IPS-NIHi7 (cell line): Measurements from ENCODE around the gene SLIT1.

Experiments
- DNase-seq: peaks from one replicate; pipeline ENCODE4 v3.0.0; 2012; ENCODE audit warnings: mixed read lengths; ENCODE audit errors: extremely low spot score

SLIT1 gene

GRCh38 chr10:96973809-96974747 is 211.7 kb downstream of the SLIT1 start:
- DNase-seq, result no peak

DNA sequence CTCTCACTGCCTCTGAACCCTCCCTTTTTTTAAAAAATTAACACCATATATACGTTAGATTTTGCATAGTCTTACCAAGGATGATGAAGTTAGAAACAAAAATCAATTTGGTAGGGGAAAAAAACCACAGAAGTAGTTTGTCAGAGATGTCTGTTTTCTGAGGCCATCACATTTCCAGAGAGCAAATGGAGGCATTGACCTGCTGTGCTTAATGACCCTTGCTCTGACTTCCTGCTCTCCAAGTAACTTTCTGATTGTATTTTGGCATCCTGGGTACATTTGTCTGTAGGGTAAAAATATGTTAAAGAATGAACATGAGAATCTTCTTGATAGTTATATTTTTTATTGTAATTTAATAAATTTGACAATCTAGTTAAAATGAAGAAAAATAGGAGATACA is 213.5 kb downstream of the SLIT1 start:
- no peak for DNase-seq

DNA sequence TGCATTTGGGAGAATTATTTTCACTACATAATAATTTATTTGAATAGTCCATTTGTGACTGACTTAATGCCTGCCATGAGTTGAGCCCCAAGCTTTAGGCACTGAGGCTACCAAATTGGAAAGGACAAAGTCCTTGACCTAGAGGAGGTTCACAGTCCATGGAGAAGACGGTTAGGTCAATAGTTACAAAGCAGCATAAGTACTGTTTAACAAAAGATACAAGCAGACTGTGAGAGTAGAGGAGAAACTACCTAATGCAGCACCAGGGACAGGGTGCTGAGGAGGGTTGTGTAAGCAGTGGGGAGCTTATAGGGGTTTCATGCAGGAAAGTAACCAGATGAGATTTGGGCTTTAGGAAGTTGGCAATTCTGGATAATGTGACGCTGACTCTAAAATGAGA is 214.4 kb downstream of the SLIT1 start:
- no peak for DNase-seq

DNA sequence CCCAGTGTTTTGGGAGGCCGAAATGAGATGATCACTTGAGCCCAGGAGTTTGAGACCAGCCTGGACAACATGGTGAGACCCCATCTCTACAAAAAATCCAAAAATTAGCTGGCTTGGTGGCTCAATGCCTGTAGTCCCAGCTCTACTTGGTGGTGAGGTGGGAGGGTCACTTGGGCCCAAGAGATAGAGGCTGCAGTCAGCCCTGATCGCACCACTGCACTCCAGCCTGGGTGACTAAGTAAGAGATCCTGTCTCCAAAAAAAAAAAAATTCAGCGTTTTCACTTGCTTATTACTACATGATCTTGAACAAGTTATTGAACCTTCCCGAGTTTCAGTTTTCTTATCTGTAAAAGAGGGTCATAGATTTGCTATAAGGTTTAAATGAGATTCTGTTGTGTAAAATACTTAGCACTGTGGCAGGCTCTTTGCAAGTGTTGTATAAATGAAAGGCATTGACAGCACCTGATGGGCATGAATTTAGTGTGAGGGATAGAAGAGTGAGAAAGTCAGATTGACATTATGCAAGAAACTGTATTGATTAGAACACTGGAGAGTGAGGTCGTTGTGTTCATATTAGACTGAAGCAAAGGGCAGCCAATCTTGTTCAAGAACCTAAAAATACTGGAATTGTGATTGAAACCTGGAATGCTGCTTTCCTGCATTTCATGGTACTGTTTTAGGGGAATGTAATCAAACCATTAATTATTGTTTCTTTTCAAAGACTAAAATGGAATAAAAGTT is 216.9 kb downstream of the SLIT1 start:
- DNase-seq, result no peak

DNA sequence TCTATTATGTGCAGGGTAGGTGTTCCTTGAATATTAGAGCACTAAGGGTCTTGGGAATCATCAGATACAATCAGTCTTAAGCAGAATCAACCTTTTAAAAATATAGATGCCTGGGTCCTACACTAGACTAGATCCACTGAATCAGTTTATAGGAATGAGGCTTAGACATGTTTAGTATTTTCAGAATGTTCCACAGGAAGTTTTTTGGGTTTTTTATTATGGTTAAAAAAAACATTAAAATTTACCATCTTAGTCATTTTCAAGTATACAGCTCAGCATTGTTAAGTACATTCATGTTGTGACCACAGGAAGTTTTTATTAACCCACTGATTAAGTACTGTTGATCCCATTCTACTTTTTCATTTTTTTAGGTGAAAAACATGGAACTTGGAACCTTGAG is 217.9 kb downstream of the SLIT1 start:
- DNase-seq, result no peak

DNA sequence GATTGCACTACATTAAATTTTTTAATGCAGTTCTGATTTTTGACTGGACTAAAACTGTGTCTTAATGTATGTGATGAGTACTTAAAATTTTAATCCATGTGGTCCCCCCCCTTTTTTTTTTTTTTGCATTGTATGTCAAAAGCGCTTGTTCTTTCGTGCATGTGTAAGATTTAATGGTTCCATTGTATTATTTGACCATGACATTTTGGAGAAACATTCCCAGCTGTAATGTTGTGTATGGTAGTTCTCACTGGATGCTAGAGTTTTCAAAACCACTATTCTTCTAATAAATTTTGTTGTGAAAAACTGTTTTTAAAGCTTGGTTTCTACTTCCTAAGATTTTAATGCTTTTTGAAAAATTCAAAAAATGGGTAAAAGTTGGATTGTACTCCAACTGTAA is 221.6 kb downstream of the SLIT1 start:
- DNase-seq, result no peak

GRCh38 chr10:96960872-96961271 is 224.9 kb downstream of the SLIT1 start:
- DNase-seq, result no peak

DNA sequence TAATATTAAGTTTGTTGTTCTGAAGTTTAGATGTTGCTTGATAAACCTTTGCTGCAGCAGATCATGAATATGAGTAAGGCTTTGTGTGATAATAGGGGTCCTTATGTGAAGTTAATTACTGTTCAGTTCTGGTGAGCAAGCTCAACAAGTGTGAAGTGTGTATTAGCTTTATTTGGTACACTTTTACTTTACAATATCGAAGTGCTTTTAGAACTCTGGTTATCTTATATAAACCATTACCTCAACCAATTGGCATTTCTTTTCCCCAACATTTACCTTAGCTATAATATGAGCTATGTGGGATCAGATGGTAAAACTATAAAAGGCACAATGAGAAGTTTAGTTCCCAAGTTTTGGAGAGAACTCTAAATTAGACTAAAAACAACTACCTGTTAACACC is 226.0 kb downstream of the SLIT1 start:
- no peak for DNase-seq

- DNase-seq, result no peak
These were observed 227.7 kb downstream of the SLIT1 start for GRCh38 chr10:96958071-96958470.

- DNase-seq, result no peak
These were observed 230.0 kb downstream of the SLIT1 start for GRCh38 chr10:96955794-96956193.

DNA sequence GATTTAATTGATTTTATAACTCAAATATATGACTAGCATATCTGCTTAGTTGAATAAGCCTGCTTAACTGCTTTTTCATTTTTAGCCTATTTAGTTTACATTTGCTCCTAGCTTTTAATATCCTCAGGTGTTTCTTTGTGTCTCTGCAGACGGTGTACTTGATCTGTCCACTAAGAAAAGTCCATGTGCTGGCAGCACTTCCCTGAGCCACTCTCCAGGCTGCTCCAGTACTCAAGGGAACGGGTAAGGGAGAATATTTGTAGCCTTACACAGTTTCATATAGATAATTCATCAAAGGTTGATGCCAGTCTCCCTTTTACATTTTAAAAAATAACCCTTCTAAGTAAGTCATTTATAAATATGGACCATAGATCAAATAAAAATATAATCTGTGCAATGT is 233.8 kb downstream of the SLIT1 start:
- no peak for DNase-seq

GRCh38 chr10:96949039-96949683 is 236.6 kb downstream of the SLIT1 start:
- no peak for DNase-seq
